ENCODE data around the gene ARGFX.

ARGFX gene

DNA sequence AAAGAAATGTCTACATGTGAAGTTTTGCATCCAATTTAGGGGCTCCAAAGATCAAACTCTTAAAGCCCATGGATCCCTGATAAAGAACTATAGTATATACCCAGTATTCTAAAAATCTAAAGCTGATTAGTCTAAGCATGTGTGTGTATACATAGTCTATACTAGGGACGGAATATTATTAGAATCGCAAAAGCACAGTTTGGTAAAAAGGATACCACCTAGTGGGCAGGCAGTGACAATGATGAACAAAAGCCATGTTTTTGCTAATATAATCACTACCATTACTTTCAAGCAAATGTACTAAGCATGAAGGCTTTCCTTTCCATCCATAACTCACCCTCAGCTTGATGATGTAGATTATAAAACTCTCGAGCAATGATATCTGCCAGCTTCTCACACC, 38.4 kb upstream of the ARGFX start:
- no peak for TF ChIP-seq EZH2phosphoT487 (IDR thresholded peaks at IDR 0.05; ENCODE audit: borderline replicate concordance, low read length)
- TF ChIP-seq, protein P1, sequence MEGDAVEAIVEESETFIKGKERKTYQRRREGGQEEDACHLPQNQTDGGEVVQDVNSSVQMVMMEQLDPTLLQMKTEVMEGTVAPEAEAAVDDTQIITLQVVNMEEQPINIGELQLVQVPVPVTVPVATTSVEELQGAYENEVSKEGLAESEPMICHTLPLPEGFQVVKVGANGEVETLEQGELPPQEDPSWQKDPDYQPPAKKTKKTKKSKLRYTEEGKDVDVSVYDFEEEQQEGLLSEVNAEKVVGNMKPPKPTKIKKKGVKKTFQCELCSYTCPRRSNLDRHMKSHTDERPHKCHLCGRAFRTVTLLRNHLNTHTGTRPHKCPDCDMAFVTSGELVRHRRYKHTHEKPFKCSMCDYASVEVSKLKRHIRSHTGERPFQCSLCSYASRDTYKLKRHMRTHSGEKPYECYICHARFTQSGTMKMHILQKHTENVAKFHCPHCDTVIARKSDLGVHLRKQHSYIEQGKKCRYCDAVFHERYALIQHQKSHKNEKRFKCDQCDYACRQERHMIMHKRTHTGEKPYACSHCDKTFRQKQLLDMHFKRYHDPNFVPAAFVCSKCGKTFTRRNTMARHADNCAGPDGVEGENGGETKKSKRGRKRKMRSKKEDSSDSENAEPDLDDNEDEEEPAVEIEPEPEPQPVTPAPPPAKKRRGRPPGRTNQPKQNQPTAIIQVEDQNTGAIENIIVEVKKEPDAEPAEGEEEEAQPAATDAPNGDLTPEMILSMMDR (IDR thresholded peaks at IDR 0.05; ENCODE audit: low read depth, low read length, poor library complexity, severe bottlenecking), result peak; percentile 56
- H3K36me3 ChIP-seq (ENCODE audit: control insufficient read depth, low read length), result peaks cover 86% of the 10 kb centered on the region

DNA sequence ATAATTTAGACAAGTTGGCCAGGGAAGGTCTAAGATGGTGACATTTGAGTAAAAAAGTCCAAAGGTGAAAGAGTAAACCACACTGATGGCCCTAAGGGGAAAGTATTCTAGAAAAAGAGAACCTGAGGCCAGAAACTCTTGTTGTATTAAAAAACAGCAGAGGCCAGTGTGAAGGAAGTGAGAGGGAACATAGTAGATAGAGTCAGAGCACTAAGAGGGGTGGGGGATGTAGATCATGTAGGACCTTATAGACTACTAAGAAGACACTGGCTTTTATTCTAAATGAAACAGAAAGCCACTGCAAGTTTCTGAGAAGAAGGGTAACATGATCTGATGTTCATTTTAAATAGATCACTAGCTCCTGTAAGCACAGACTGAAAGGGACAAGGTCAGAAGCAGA, 36.5 kb upstream of the ARGFX start:
- Histone ChIP-seq H3K79me2 (ENCODE audit: control insufficient read depth, low read length) (peaks cover 15% of the 10 kb centered on the region), H3K4me1 (ENCODE audit: control insufficient read depth, low read length) (no peaks in the 10 kb centered on the region), H3K9me2 (replicated peaks; ENCODE audit: control insufficient read depth, low read length) (no peaks in the 10 kb centered on the region), H3F3A (ENCODE audit: control insufficient read depth, insufficient read depth) (no peaks in the 10 kb centered on the region), H3K27me3 (ENCODE audit: control insufficient read depth, low read length) (no peaks in the 10 kb centered on the region), H3K9me3 (ENCODE audit: control insufficient read depth, insufficient read depth, low read length) (no peaks in the 10 kb centered on the region), H3K4me2 (ENCODE audit: low read length) (no peak overlapping the region), H3K27ac (ENCODE audit: low read depth, low read length) (no peak overlapping the region), H4K20me1 (ENCODE audit: control insufficient read depth, insufficient read depth, low read depth, low read length) (no peaks in the 10 kb centered on the region), H3K4me3 (ENCODE audit: low read length) (no peak overlapping the region), H3K36me3 (ENCODE audit: control insufficient read depth, low read length) (peaks cover 87% of the 10 kb centered on the region)
- no peak for TF ChIP-seq EZH2phosphoT487 (IDR thresholded peaks at IDR 0.05; ENCODE audit: borderline replicate concordance, low read length)
- TF ChIP-seq, protein P1 (IDR thresholded peaks at IDR 0.05; ENCODE audit: low read depth, low read length, poor library complexity, severe bottlenecking), result no peak

More for the DNA sequence above, 38.4 kb upstream of the ARGFX start:
- H3K9me3 ChIP-seq (ENCODE audit: control insufficient read depth, insufficient read depth, low read length), result no peaks in the 10 kb centered on the region
- no peaks in the 10 kb centered on the region for H3F3A ChIP-seq (ENCODE audit: control insufficient read depth, insufficient read depth)
- H3K27me3 ChIP-seq (ENCODE audit: control insufficient read depth, low read length), result no peaks in the 10 kb centered on the region
- no peaks in the 10 kb centered on the region for H3K9me2 ChIP-seq (replicated peaks; ENCODE audit: control insufficient read depth, low read length)
- H4K20me1 ChIP-seq (ENCODE audit: control insufficient read depth, insufficient read depth, low read depth, low read length), result no peaks in the 10 kb centered on the region
- no peak overlapping the region for H3K4me3 ChIP-seq (ENCODE audit: low read length)
- no peak overlapping the region for H3K4me2 ChIP-seq (ENCODE audit: low read length)
- H3K27ac ChIP-seq (ENCODE audit: low read depth, low read length), result no peak overlapping the region
- H3K79me2 ChIP-seq (ENCODE audit: control insufficient read depth, low read length), result peaks cover 21% of the 10 kb centered on the region
- no peaks in the 10 kb centered on the region for H3K4me1 ChIP-seq (ENCODE audit: control insufficient read depth, low read length)

DNA sequence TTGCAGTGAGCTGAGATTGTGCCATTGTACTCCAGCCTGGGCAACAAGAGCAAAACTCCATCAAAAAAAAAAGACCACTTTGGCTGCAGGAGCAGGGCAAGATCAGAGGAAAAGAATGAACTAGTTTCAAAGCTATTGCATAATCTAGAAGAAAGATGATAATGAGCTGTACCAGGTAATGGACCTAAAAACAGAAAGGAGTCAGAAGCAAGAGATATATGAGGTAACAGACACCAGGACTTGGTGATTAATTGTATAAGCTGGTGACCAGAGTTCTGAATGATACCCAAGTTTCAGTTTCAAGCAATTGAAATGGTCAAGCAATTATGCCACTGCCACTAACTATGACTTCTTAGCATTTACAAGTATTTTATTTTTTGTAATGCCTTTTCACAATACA, 24.8 kb upstream of the ARGFX start:
- Histone ChIP-seq H3K9me2 (replicated peaks; ENCODE audit: control insufficient read depth, low read length) (no peaks in the 10 kb centered on the region), H4K20me1 (ENCODE audit: control insufficient read depth, insufficient read depth, low read depth, low read length) (no peaks in the 10 kb centered on the region; the same call in 1 of the 2 replicates), H3K4me2 (ENCODE audit: low read length) (no peak overlapping the region), H3K27ac (ENCODE audit: low read depth, low read length) (no peak overlapping the region), H3K4me3 (ENCODE audit: low read length) (no peak overlapping the region), H3F3A (ENCODE audit: control insufficient read depth, insufficient read depth) (peaks cover 5% of the 10 kb centered on the region), H3K79me2 (ENCODE audit: control insufficient read depth, low read length) (peaks cover 73% of the 10 kb centered on the region), H3K36me3 (ENCODE audit: control insufficient read depth, low read length) (peaks cover 70% of the 10 kb centered on the region), H3K4me1 (ENCODE audit: control insufficient read depth, low read length) (peaks cover 15% of the 10 kb centered on the region), H3K27me3 (ENCODE audit: control insufficient read depth, low read length) (no peaks in the 10 kb centered on the region), H3K9me3 (ENCODE audit: control insufficient read depth, insufficient read depth, low read length) (no peaks in the 10 kb centered on the region)
- TF ChIP-seq EZH2phosphoT487 (IDR thresholded peaks at IDR 0.05; ENCODE audit: borderline replicate concordance, low read length), result no peak
- TF ChIP-seq, protein P1 (IDR thresholded peaks at IDR 0.05; ENCODE audit: low read depth, low read length, poor library complexity, severe bottlenecking), result no peak
